HG02610 (cell line): Measurements from ENCODE around the gene CYCS.
"Not testable (repeated sequence)": the region's sequence is repeated elsewhere in the genome, so short reads cannot be mapped to it uniquely, and the experiment has no call there.

Source experiments
- ATAC-seq: cut with Tn5 transposase; IDR thresholded peaks from one replicate; pipeline ENCODE4 v1.9.1; 2021; ENCODE audit warnings: mild to moderate bottlenecking, moderate library complexity; ENCODE audit not compliant: unreplicated experiment

CYCS gene

GRCh38 chr7:25119102-25119501, 6.0 kb downstream of the CYCS start:
- no peak for ATAC-seq

GRCh38 chr7:25118048-25118753, 6.9 kb downstream of the CYCS start:
- ATAC-seq: peak; percentile 21

- ATAC-seq: peak; percentile 82
These were observed 7.6 kb downstream of the CYCS start for GRCh38 chr7:25117226-25118047.

GRCh38 chr7:25116621-25117020, 8.4 kb downstream of the CYCS start:
- ATAC-seq: no peak

- not testable (repeated sequence) for ATAC-seq
These were observed 14.5 kb downstream of the CYCS start for GRCh38 chr7:25110514-25110913.

- no peak for ATAC-seq
These were observed 15.8 kb downstream of the CYCS start for GRCh38 chr7:25109276-25109675.

GRCh38 chr7:25105911-25106310, 19.1 kb downstream of the CYCS start:
- no peak for ATAC-seq

GRCh38 chr7:25103773-25104172, 21.3 kb downstream of the CYCS start:
- ATAC-seq: no peak

- no peak for ATAC-seq
These were observed 23.2 kb downstream of the CYCS start for GRCh38 chr7:25101817-25102216.

- peak; percentile 62 for ATAC-seq
These were observed 26.7 kb downstream of the CYCS start for GRCh38 chr7:25098096-25099046.

GRCh38 chr7:25095516-25096345, 29.3 kb downstream of the CYCS start:
- no peak for ATAC-seq

GRCh38 chr7:25093268-25093826, 31.7 kb downstream of the CYCS start:
- ATAC-seq: peak; percentile 69

- no peak for ATAC-seq
These were observed 33.3 kb downstream of the CYCS start for GRCh38 chr7:25091779-25092178.

GRCh38 chr7:25091176-25091575, 33.9 kb downstream of the CYCS start:
- no peak for ATAC-seq

- no peak for ATAC-seq
These were observed 34.7 kb downstream of the CYCS start for GRCh38 chr7:25090374-25090773.

GRCh38 chr7:25087855-25088254, 37.2 kb downstream of the CYCS start:
- ATAC-seq: peak; percentile 84

- ATAC-seq: no peak
These were observed 40.2 kb downstream of the CYCS start for GRCh38 chr7:25084821-25085220.

GRCh38 chr7:25083201-25083600, 41.9 kb downstream of the CYCS start:
- no peak for ATAC-seq

- ATAC-seq: not testable (repeated sequence)
These were observed 43.0 kb downstream of the CYCS start for GRCh38 chr7:25082041-25082440.

- ATAC-seq: no peak
These were observed 48.0 kb downstream of the CYCS start for GRCh38 chr7:25077096-25077495.
